Myocyte (in vitro differentiated cells): ENCODE results near the gene GDF2. TPM values are rescaled to one million over a fixed set of nuclear protein-coding genes. Genes with fewer than 3 reads are reported as not detected.

Experiments used
- DNase-seq: peaks from one replicate; pipeline ENCODE4 v3.0.0-alpha.2; 2012; ENCODE audit warnings: low read depth
- total RNA-seq: library from RNA; depleted of rRNA; stranded (reverse); fragments of >200 nt; gene quantifications from 2 replicates; pipeline ENCODE4 v1.2.3, GENCODE V29; 2014

GDF2 gene
- total RNA-seq, 1 donor from 2014 or later, result not detected

DNA sequence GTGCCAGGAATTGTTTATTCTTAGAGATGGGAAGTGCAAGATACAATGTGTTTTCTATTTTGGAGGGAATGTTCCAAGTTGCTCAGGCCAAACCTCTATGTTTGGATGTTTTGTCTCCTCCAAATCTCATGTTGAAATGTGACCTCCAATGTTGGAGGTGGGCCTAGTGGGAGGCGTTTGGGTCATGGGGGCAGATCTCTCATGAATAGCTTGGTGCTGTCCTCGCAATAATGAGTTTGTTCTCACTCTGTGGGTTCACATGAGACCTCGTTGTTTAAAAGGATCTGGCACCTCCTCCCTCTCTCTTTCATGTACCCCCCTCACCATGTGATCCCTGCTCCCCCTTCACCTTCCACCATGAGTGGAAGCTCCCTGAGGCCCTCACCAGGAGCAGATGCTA lies 30.6 kb upstream of the GDF2 start:
- no peak for DNase-seq

DNA sequence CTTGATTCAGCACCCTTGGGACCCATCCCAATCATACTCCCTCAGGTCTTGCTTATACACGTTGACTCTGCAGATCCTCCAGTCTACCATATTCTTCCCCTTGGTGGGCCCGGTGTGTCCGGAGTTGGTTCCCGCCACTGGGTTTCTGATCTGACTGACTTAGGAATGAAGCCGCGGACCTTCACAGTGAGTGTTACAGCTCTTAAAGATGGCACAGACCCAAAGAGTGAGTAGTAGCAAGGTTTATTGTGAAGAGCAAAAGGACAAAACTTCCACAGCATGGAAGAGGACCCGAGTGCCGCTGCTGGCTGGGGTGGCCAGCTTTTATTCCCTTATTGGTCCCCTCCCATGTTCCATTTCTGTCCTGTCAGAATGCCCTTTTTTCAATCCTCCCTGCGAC lies 28.2 kb upstream of the GDF2 start:
- no peak for DNase-seq

DNA sequence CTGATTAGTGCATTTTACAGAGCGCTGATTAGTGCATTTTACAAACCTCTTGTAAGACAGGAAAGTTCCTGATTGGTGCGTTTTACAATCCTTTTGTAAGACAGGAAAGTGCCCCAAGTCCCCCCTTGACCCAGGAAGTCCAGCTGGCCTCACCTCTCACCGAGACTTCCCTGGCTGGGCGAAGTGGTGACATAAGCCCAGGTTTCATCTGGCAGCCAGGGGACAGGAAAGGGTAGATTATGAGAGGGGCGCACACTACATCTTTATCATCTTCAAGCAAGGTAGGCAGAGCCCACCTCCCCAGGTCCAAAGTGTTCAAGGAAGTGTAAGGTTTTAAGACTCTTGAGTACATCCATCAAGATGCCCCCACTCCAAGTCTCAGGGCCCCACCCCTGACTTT lies 27.8 kb upstream of the GDF2 start:
- no peak for DNase-seq

DNA sequence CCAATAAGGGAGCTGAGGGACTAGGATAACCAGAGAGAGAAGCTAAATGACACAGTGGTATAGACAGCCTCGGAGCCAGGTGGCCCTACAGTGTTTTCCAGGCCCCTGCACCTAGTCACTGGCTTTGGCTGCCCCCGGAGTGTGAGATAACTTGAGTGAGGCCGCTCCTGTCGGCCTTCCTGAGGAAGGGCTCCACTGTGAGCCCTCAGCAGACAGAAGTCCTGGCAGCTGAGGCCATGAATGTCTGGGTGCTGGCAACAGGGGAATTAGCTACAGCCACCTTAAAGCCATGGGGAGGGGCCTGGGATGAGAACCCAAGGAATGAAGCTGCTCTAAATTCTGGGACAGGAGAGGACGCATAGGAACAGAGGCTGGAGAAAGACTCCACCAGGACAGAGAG lies 26.8 kb upstream of the GDF2 start:
- no peak for DNase-seq

DNA sequence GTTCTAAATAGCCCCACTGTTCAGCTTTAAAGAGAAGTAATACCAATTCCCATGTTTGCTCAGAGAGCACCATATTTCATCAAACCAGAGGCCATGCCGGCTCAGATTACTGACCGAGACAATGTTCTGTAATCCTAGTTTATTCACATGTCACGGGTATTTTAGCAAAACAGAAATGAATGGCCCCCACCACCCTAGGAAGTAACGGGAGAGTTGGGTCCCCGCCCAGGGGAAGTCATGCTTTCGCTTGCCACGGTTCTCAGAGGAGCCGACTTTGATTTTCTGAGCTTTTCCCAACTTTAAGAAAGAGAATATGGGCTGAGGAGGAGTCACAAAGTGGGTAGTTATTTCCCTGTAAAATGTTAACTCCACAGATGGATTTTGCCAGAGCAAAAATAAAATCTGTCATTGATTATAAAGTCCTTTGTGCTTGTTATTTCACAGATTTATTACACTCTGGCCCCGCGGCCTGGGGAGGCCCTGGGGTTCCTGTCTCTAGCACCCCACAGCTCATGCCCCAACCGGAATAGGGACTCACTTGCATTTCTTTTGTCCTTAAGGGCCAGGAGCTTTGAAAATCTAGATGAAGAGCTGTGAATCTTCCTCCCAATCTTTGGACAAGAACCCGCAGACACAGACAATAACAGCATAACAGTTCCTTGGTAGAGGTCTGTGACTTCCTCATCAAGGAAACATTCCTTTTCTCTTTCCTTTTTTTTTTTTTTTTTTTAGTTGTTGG lies 25.9 kb upstream of the GDF2 start:
- DNase-seq, result no peak

DNA sequence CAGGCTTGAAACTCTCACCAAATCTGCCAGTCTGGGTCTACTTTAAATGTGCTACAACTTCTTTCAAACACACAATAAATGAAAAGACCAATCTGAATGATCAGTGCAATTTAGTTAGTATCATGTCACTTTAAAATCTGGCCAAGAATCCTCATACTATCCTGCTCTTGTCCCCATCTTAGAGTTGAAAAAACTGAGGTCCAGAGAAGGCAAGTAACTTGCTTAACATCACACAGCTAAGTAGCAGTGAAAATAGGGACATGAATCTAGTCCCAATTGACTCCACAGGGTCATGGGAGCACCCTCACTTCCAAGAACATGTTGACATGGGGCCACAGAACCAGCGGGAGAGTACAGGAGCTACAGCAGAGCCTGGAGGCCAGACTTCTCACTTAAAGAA lies 25.3 kb upstream of the GDF2 start:
- DNase-seq, result no peak

DNA sequence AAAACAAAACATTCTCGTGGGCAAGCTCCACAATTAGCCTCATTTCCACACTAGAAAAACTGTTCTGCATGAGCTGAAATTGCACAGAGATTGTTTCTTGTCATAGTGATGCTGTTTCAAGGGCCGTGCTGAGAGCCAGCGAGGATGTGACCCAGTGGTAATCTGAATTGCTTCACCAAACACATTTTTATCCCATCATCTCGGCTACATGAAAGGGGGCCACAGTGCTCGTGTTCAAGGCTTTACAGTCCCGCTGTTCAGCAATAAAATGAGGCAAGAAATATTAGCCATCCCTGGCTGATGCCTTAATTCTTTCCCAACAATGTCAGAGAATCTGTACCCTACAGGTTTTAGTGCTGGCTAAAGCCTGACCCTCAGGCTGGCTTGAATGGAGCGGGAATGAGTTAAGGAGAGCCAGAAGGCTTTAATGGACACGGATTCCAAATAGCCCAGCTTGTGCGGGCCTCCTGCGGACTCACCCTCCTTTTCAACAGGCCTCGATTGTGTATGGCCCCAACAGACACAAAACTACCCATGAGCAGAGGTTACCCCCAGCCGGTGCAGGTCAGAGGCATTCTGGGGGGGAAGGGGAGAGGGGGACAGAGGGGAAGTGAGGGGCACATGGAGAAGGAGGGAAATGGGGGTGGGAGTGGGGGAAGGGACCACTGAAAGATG lies 24.3 kb upstream of the GDF2 start:
- DNase-seq, result no peak

DNA sequence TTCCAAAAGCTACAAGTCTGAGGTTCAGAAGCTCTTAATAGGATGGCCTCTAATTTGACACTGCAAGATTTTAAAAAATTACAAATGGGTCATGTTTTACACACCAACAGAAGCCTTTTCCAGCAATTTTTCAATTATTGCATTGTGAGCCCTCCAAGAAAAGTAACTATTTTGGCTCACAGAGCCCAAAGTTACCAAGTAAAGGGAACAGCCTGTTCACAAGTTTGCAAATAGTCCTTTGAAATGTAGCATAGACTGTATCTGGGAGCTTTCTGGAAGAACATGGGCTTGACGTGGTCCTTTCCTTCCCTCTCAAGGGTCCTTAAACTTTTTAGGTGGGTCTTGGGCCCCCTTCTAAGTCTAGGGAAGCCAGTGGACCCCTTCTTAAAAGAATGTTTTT lies 23.5 kb upstream of the GDF2 start:
- DNase-seq, result no peak

DNA sequence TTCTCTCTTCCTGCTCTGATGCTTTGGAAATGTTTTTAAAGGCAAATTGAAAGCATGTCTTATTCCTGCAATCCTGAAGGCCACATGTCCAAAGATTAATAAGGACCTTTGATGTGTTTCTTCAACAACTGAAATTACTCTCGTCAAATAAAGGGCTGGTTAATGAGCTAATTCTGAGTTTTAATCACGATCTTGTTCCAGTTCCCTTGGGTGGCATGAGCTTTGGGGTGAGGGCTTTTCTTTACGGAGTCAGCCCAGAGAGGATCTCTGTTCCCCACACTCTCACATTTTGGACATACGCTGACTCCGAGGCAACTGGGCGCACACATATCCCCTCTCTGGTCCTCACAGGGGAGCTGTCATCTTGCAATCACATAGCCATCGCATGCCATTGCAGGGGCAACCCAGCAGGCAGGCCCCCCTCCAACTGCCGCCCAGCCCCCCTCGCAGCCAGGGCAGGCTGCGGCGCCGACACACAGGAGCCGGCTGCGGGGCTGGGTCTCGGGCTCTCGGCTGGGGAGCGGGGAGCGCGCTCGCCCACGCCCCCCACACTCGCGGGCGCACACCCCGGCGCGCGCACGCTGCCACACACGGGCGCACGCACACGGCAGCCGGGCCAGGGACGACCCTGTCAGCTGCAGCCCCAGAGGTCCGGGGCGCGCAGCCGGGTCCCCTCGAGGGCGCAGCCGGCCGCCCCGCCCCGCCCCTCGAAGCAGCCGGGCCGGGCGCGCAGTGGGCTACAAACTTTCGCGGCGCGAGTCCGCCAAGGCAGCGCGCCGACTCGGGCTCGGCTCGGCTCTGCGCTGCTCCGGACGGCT lies 22.4 kb upstream of the GDF2 start, which contains the start of gene GDF10:
TSS of gene GDF10 (plus strand) at position 587 of the 818 bp plus-strand sequence. CDS start 455 bp downstream, outside the sequence.
- no peak for DNase-seq

DNA sequence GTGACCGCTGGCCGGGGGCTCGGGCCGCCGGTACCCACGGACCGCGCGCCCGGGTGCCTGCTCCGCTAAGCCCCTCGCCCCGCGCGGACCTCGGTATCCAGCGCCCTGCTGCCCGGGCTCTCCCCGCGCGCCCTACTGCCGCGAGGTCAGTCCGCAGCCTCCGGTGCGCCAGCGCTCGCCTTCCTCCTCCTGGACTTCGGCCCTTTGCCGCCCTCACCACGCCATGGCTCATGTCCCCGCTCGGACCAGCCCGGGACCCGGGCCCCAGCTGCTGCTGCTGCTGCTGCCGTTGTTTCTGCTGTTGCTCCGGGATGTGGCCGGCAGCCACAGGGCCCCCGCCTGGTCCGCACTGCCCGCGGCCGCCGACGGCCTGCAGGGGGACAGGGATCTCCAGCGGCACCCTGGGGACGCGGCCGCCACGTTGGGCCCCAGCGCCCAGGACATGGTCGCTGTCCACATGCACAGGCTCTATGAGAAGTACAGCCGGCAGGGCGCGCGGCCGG lies 21.8 kb upstream of the GDF2 start:
- no peak for DNase-seq

DNA sequence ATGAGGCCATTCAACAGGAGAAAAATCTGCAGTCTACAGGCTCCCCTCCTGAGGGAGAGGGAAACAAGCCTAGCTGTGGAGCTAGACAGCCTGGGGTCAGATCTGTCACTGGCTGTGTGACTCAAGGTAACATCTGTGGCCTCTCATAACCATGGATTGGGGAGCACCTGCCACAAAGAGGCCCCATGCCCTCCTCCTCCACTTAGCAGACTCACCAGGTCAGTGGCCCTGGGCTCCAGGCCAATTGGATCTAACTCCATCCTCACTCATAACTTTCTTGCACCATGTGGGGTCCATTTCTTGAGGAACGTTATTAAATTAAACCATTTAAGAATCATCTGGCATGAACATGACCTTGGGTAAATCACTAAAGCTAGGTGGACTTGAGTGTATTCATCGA lies 20.4 kb upstream of the GDF2 start:
- no peak for DNase-seq

DNA sequence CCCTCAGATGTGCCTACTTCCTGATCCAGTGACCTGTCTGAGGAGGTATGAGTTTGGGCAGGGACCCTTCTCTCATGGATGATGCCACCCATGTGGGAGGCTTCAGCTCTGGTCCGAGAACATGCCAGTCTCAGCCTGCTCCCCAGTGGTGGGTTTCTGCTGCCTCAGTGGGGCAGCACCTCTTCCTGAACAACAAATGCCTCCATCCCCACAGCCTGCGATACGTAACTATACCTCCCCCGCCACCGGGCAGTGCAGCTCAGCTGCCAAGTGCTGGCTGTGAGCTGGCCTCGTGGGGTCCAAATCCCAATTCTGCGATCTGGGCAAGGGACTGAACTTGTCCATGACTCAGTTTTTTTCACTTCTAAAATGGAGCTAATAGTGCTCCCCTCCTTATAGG lies 19.1 kb upstream of the GDF2 start:
- no peak for DNase-seq

DNA sequence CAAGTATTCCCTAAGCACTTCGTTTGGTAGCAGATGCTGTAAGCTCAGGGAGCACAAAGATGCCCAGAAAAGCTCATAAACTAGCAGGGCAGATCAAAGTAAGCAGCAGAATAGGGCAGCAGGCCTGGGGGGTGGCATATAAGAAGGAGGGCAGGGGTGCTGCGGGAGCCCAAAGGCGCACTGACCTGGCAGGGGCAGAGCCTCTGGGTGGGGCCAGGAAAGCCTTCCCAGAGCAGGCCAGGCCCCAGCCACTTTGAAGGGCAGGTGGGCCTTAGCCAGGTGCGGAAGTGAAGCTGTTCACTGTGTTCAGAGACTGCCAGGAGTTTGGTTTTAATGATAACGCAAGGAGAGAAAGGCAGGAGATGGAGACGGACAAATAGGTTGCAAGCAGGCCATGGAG lies 18.4 kb upstream of the GDF2 start:
- no peak for DNase-seq

DNA sequence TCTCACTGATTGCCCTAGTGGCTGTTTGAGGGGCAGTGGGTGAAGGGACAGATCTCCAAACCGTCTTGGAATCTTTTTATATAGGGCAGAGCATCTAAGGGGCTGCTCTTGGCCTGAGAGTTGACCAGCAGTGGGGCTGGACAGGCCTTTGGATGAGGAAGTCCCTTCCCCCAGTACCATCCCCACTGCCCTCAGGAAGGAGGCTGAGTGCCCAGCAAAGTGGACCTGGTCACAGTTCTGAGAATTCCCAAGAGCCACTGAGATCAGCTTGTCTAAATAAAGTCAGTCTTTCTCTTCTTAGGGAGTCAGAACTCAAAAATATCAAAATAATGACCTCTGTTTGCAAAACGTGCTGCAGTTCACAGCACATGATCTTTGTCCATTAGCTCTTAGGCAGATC lies 16.7 kb upstream of the GDF2 start:
- no peak for DNase-seq

DNA sequence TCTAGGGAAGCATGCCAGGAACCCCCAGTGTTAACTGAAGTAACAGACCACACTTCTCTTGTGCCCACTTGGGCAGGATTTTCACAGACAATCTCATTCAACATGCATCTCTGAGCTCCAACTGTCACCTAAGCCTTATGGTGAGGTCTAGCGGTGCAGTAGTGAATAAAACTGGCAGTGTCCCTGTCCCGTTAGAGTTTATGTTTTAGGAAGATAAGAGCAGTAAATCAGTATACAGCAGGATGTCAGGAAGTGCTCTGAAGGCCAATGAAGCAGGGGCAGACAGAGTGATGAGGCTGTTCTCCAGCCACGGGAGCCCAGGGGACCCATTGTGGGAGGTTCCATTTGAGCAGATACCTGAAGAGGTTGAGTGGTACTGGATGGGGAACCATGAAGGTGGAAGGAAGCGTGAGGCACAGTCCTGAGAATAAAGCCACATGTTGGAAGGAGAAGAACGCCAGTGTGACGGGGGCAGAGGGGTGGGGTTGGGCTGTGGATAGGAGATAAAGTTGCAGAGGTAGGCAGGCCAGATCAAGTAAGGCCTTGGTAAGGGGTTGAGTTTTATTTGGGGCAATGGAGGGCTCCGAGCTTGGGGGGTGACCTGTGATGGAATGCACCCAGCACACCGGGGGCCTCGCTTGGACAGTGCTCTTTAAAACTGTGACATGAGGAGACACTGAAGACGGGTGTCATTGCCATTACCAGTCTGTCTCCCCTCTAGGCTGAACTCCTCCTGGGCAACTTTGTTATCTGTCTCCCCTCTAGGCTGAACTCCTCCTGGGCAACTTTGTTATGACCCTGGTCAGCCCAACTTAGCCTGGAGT lies 15.7 kb upstream of the GDF2 start:
- no peak for DNase-seq

DNA sequence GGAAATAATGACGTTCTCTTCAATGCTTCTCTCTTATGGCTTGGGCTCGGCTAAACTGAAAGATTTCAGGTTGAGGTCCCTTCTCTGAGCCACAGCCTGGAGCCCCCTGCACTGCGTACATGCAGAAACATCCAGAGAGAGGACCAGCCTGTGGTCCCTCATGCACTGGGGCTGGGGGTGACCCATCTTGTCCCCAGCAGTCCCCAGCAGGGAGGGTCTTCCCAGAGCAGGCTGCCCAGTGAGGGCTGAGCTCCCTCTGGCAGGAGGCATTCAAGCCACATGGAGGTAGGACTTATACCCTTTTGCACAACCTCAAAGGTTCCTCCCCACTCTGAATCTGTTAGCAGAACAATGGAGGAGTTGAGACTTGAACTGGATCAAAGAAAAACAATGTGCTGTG lies 14.9 kb upstream of the GDF2 start:
- no peak for DNase-seq

DNA sequence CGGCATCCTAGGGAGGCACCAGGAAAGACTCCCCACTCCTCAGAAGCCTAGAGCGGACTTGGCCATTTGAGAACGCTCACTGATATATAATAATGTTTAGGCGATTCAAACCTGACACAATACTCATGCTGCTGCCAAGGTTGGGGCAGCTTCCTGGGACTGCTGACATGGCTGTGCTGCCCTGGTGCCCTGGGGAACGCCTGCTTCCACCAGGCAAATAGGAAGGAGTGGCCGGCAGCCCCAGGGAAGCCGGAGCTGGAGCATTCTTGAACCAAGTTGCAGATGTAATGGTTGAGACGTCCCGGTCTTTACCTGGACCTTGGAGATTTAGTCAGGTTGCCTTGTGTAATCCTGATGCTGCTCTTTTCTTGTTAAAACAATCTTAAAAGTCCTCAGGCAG lies 13.5 kb upstream of the GDF2 start:
- DNase-seq, result no peak

DNA sequence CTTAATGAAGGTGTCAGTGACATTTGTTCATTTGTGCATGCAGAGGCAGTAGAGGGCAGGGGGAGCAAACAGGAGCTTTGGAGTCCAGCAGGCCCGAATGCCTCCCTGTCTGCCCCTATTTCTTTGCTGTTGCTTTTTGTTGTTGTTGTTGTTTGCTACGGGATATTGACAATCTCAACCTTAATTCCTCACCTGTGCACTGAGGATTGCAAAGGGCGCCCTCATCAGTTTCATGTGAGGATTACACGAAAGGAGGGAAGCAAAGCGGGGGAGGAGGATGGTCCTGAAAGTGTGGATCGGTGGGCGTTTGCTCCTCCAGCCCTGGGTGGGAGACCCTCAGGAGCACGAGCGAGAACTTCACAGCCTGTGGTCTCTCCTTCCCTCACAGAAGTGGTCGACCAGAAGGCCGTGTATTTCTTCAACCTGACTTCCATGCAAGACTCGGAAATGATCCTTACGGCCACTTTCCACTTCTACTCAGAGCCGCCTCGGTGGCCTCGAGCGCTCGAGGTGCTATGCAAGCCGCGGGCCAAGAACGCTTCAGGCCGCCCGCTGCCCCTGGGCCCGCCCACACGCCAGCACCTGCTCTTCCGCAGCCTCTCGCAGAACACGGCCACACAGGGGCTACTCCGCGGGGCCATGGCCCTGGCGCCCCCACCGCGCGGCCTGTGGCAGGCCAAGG lies 12.7 kb upstream of the GDF2 start:
- no peak for DNase-seq

DNA sequence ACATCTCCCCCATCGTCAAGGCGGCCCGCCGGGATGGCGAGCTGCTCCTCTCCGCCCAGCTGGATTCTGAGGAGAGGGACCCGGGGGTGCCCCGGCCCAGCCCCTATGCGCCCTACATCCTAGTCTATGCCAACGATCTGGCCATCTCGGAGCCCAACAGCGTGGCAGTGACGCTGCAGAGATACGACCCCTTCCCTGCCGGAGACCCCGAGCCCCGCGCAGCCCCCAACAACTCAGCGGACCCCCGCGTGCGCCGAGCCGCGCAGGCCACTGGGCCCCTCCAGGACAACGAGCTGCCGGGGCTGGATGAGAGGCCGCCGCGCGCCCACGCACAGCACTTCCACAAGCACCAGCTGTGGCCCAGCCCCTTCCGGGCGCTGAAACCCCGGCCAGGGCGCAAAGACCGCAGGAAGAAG lies 12.2 kb upstream of the GDF2 start:
- DNase-seq, result no peak

DNA sequence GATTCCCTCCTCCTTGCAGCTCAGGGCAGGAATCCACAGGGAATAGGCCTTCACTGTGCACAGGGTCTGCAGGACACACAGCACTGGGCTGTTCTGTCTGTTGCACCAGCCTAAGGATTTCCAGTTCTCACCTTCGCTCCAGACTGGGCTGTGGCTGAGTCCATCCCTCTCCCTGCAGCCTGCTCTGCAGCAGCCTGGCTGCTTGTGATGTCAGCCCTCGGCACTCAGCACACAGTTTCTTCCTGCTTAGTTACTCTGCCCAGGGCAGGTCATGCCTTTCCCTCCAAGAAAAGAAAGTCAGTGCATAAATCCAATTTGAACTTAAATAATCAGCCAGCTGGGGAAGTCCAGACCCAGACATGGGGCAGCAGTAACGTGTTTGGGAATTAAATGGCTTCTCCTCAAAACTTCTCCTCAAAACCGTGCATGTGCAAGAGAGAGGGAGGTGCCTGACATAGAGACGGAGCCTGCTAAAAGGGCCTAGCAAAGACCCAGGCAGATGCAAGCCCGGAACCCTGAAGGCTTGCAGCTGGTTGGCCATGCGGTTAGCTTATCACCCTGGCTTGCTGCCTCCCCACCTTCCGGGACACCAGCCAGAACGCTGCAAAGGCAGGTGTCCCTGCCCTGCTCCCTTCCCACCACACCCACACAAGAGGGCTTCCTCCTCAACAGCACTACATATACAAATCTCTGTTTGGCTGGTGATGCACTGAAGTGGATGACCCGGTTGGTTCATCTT lies 10.9 kb upstream of the GDF2 start:
- no peak for DNase-seq
